K562 (cell line): ENCODE results near the gene PHACTR2. TPM values are rescaled to one million over a fixed set of nuclear protein-coding genes. Genes with fewer than 3 reads are reported as not detected.

Experiments used
- AFF4 ChIP-seq: sonication (generic); formaldehyde crosslinking; IDR thresholded peaks from 2 replicates; pipeline ENCODE4 v1.8.0; 2023; ENCODE audit warnings: mild to moderate bottlenecking, missing genetic modification reagents
- BRF1 ChIP-seq: IDR thresholded peaks from 3 replicates; pipeline ENCODE4 v1.6.1; 2011; ENCODE audit warnings: borderline replicate concordance, mild to moderate bottlenecking; ENCODE audit not compliant: insufficient read length; ENCODE audit errors: extremely low read depth
- BRF2 ChIP-seq: IDR thresholded peaks from 3 replicates; pipeline ENCODE4 v1.6.1; 2011; ENCODE audit warnings: borderline replicate concordance, mild to moderate bottlenecking; ENCODE audit not compliant: insufficient read length, insufficient read depth
- CBFB ChIP-seq: sonication (generic); formaldehyde crosslinking; IDR thresholded peaks from 2 replicates; pipeline ENCODE4 v1.4.0; 2020; ENCODE audit warnings: mild to moderate bottlenecking, missing genetic modification reagents
- DMBX1 ChIP-seq: fragments of 250-450 bp; sonication (Bioruptor Pico); IDR thresholded peaks from 2 replicates; pipeline ENCODE4 v1.8.0; 2022; ENCODE audit warnings: inconsistent platforms, mild to moderate bottlenecking, moderate library complexity, borderline replicate concordance
- IRF1 ChIP-seq: sonication (generic); formaldehyde crosslinking; IDR thresholded peaks from 2 replicates; pipeline ENCODE4 v1.8.0; 2022; ENCODE audit warnings: missing genetic modification reagents, mild to moderate bottlenecking, borderline replicate concordance
- RNF219 ChIP-seq: fragments of 250-450 bp; sonication (Bioruptor Pico); IDR thresholded peaks from 2 replicates; pipeline ENCODE4 v1.5.0; 2022; ENCODE audit warnings: mild to moderate bottlenecking
- polyA plus RNA-seq, 8 experiments: library from polyadenylated mRNA; depleted of rRNA in 4 of 8; stranded (reverse) in 5 of 8; unstranded in 3 of 8; fragments of >200 nt; fragmentation: Nextera tagmentation in 2 of 8; fragmentation: Illumina TruSeq in 1 of 8; extraction: Ambion mirVana in 2 of 8; extraction: Trizol in 1 of 8; gene quantifications; 2 replicates each; pipeline versions ENCODE4 v1.2.1 to v1.2.3, GENCODE V29; 2011 to 2014; ENCODE audit warnings: inconsistent platforms in 1 of 8, missing spikeins in 1 of 8
- total RNA-seq, 7 experiments: library from RNA; depleted of rRNA in 6 of 7; stranded (reverse); fragments of >200 nt in 6 of 7; fragmentation: Illumina TruSeq in 2 of 7; extraction: Trizol in 2 of 7; gene quantifications; 2 replicates each; pipeline versions ENCODE4 v1.2.1 to v1.2.3, GENCODE V29; 2011 to 2021; ENCODE audit warnings: low replicate concordance in 1 of 7

PHACTR2 gene
- total and polyA plus RNA-seq, 9 of the 15 experiments (the other 6 are each of a cell fraction or from before 2014, with no cell fraction given): 5.3 to 52.5 (median 22.9) TPM

GRCh38 chr6:143772116-143773086 lies 94.6 kb downstream of the PHACTR2 start (continued):
- TF ChIP-seq BRF2: no peak
- no peak for TF ChIP-seq DMBX1
- no peak for TF ChIP-seq BRF1
- TF ChIP-seq AFF4 (CRISPR knock-in tag): no peak
- TF ChIP-seq IRF1 (CRISPR knock-in tag): no peak
- TF ChIP-seq RNF219 (CRISPR knock-in tag): no peak
- no peak for TF ChIP-seq CBFB (CRISPR knock-in tag)
